B cell (primary cell): ENCODE measurements around the gene PRKCA. TPM values are rescaled to one million over a fixed set of nuclear protein-coding genes. Genes with fewer than 3 reads are reported as not detected.

Source experiments
- ATAC-seq: fragments of 200-7000 bp; cut with Tn5 transposase; one replicate; pipeline ENCODE4 v1.10.0; 2021; ENCODE audit warnings: low read depth, mild to moderate bottlenecking, moderate number of reproducible peaks, moderate library complexity
- CTCF ChIA-PET: fragments of 350-600 bp; sonication (Branson Sonifier 250); formaldehyde crosslinking; loops from one replicate; lab custom pipeline; 2021; ENCODE audit warnings: antibody characterized with exemption, inconsistent platforms; lab: Charles Lee
- POLR2A ChIA-PET: fragments of 350-600 bp; sonication (Branson Sonifier 250); formaldehyde crosslinking; loops from one replicate; lab custom pipeline; 2021; ENCODE audit warnings: antibody characterized with exemption; lab: Charles Lee
- DNase-seq: peaks from one replicate; pipeline ENCODE4 v3.0.0; 2013
- H2AFZ ChIP-seq: 2 replicates; pipeline ENCODE4 v1.6.1; 2012; ENCODE audit warnings: mild to moderate bottlenecking, low read depth, low read length; ENCODE audit not compliant: insufficient read depth, poor library complexity, severe bottlenecking
- H3K27ac ChIP-seq, 2 donors: 1 replicate in 1 of 2; 2 replicates in 1 of 2; pipeline ENCODE4 v1.5.1; 2012 to 2013; ENCODE audit warnings: low read length in 2 of 2, mild to moderate bottlenecking in 2 of 2, moderate library complexity in 1 of 2
- H3K27me3 ChIP-seq, 4 experiments: fragments of 200-600 bp in 1 of 4; sonication (generic) in 1 of 4; replicated peaks in 1 of 4; 1 replicate in 2 of 4; 2 replicates in 2 of 4; pipeline versions ENCODE4 v1.6.1 to v1.7.0; 2013 to 2016; ENCODE audit warnings: low read length in 3 of 4, mild to moderate bottlenecking in 2 of 4, mixed read lengths in 1 of 4, moderate library complexity in 1 of 4; ENCODE audit not compliant: insufficient read depth in 4 of 4, control insufficient read depth in 3 of 4; ENCODE audit errors: control extremely low read depth in 1 of 4
- H3K36me3 ChIP-seq, 2 experiments: replicated peaks in 1 of 2; 1 replicate in 1 of 2; 2 replicates in 1 of 2; pipeline versions ENCODE4 v1.6.1 to v1.7.1; 2013; ENCODE audit warnings: low read length in 1 of 2; ENCODE audit not compliant: insufficient read depth in 2 of 2, control insufficient read depth in 1 of 2; ENCODE audit errors: control extremely low read depth in 1 of 2, extremely low read depth in 1 of 2
- H3K4me1 ChIP-seq, 2 donors: fragments of 200-600 bp in 1 of 2; sonication (generic) in 1 of 2; 1 replicate in 1 of 2; 2 replicates in 1 of 2; pipeline versions ENCODE4 v1.5.1 to v1.6.1; 2013 to 2017; ENCODE audit warnings: low read length in 2 of 2; ENCODE audit not compliant: control insufficient read depth in 2 of 2, insufficient read depth in 2 of 2
- H3K4me2 ChIP-seq: replicated peaks from 2 replicates; pipeline ENCODE3; 2012; ENCODE audit warnings: mild to moderate bottlenecking, low read depth, low read length; ENCODE audit not compliant: poor library complexity, severe bottlenecking
- H3K4me3 ChIP-seq, 5 experiments: fragments of 200-600 bp in 1 of 5; sonication (generic) in 1 of 5; 1 replicate in 3 of 5; 2 replicates in 2 of 5; pipeline versions ENCODE4 v1.5.1 to v1.7.0; 2011 to 2016; ENCODE audit warnings: low read length in 4 of 5, mild to moderate bottlenecking in 4 of 5, low read depth in 2 of 5, control low read depth in 1 of 5, moderate library complexity in 1 of 5; ENCODE audit not compliant: insufficient read depth in 1 of 5; ENCODE audit errors: control extremely low read depth in 1 of 5, extremely low read depth in 1 of 5
- H3K79me2 ChIP-seq: fragments of 200-600 bp; sonication (generic); one replicate; pipeline ENCODE4 v1.6.0; 2016; ENCODE audit warnings: low read length; ENCODE audit not compliant: control insufficient read depth, insufficient read depth
- H3K9ac ChIP-seq: fragments of 200-600 bp; sonication (generic); 2 replicates; pipeline ENCODE4 v1.6.1; 2017; ENCODE audit warnings: mild to moderate bottlenecking, low read length, moderate library complexity
- H3K9me3 ChIP-seq, 3 donors: one replicate each; pipeline versions ENCODE4 v1.6.1 to v1.7.1; 2013; ENCODE audit warnings: low read length in 2 of 3; ENCODE audit not compliant: control insufficient read depth in 2 of 3, insufficient read depth in 1 of 3; ENCODE audit errors: control extremely low read depth in 1 of 3
- H4K20me1 ChIP-seq: 2 replicates; pipeline ENCODE4 v1.6.0; 2012; ENCODE audit warnings: mild to moderate bottlenecking, low read length; ENCODE audit not compliant: insufficient read depth, control insufficient read depth, poor library complexity, severe bottlenecking
- H3K27ac Mint-ChIP-seq: one replicate; pipeline ENCODE4 v1.8.0; 2021; ENCODE audit warnings: mixed read lengths
- H3K27me3 Mint-ChIP-seq: one replicate; pipeline ENCODE4 v1.8.0; 2021; ENCODE audit warnings: mixed read lengths
- H3K4me1 Mint-ChIP-seq: one replicate; pipeline ENCODE4 v1.8.0; 2021; ENCODE audit warnings: mixed read lengths
- H3K4me3 Mint-ChIP-seq: one replicate; pipeline ENCODE4 v1.8.0; 2021; ENCODE audit warnings: mixed read lengths
- H3K9me3 Mint-ChIP-seq: one replicate; pipeline ENCODE4 v1.8.0; 2022; ENCODE audit warnings: mixed read lengths; ENCODE audit not compliant: insufficient read depth
- EZH2 ChIP-seq: IDR thresholded peaks from 2 replicates; pipeline ENCODE4 v1.6.1; 2012; ENCODE audit warnings: borderline replicate concordance, low read depth, mild to moderate bottlenecking, moderate library complexity, low read length; ENCODE audit not compliant: insufficient read depth, poor library complexity, severe bottlenecking
- WGBS: methylation state at CpG from one replicate; pipeline ENCODE4 v1.1.5; 2013; ENCODE audit warnings: missing lambda C conversion rate; ENCODE audit not compliant: insufficient coverage; 5-methylcytosine and 5-hydroxymethylcytosine counted together
- intact Hi-C: fragments of 100-400 bp; cut with micrococcal nuclease; formaldehyde crosslinking; loops from one replicate; pipeline ENCODE4 v1.10.0; 2022
- polyA plus RNA-seq: library from polyadenylated mRNA; depleted of rRNA; stranded (reverse); fragments of >200 nt; gene quantifications from 2 replicates; pipeline ENCODE4 v1.2.3, GENCODE V29; 2012
- total RNA-seq, 2 donors: library from RNA; stranded (reverse); fragments of 120-200 nt in 1 of 2; gene quantifications; 1 replicate in 1 of 2; 2 replicates in 1 of 2; pipeline versions ENCODE4 v1.2.3 to v1.2.4, GENCODE V29; 2013 to 2022
- TF ChIP-seq, protein P1 (sequence below): fragments of 200-600 bp; IDR thresholded peaks from one replicate; pipeline ENCODE4 v1.8.0; 2022; ENCODE audit warnings: antibody characterized with exemption, mild to moderate bottlenecking

PRKCA gene
- total and polyA plus RNA-seq, 2 donors (not counting 1 experiment from before 2014, with no cell fraction given), result 0.33 to 7.7 TPM

- no peak overlapping the region for H3K27ac Mint-ChIP-seq
- no peak overlapping the region for H2AFZ ChIP-seq
- DNase-seq (no peak), ATAC-seq (no peak)
- H3K4me3 Mint-ChIP-seq, result no peak overlapping the region
- intact Hi-C loops, result no loop called here
- no peaks in the 10 kb centered on the region for H4K20me1 ChIP-seq
- no peaks in the 10 kb centered on the region for H3K9me3 Mint-ChIP-seq
- H3K36me3 ChIP-seq, result no peaks in the 10 kb centered on the region
- H3K27me3 Mint-ChIP-seq, result no peaks in the 10 kb centered on the region
- H3K4me1 ChIP-seq, result no peaks in the 10 kb centered on the region
- ChIA-PET POLR2A (no interaction called here), CTCF (no interaction called here)
- no peak overlapping the region for H3K27ac ChIP-seq
- TF ChIP-seq, protein P1, sequence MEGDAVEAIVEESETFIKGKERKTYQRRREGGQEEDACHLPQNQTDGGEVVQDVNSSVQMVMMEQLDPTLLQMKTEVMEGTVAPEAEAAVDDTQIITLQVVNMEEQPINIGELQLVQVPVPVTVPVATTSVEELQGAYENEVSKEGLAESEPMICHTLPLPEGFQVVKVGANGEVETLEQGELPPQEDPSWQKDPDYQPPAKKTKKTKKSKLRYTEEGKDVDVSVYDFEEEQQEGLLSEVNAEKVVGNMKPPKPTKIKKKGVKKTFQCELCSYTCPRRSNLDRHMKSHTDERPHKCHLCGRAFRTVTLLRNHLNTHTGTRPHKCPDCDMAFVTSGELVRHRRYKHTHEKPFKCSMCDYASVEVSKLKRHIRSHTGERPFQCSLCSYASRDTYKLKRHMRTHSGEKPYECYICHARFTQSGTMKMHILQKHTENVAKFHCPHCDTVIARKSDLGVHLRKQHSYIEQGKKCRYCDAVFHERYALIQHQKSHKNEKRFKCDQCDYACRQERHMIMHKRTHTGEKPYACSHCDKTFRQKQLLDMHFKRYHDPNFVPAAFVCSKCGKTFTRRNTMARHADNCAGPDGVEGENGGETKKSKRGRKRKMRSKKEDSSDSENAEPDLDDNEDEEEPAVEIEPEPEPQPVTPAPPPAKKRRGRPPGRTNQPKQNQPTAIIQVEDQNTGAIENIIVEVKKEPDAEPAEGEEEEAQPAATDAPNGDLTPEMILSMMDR, result no peak
- TF ChIP-seq EZH2, result no peak
- WGBS, result 100% methylated on average over 3 of the region's 6 CpGs
- no peaks in the 10 kb centered on the region for H3K9me3 ChIP-seq
- no peaks in the 10 kb centered on the region for H3K4me1 Mint-ChIP-seq
- no peak overlapping the region for H3K9ac ChIP-seq
- H3K4me3 ChIP-seq, result no peak overlapping the region
- H3K79me2 ChIP-seq, result no peaks in the 10 kb centered on the region
- no peaks in the 10 kb centered on the region for H3K27me3 ChIP-seq
- H3K4me2 ChIP-seq, result no peak overlapping the region
These were observed 335.1 kb downstream of the PRKCA start for GRCh38 chr17:66637491-66637890.

GRCh38 chr17:66638707-66639479, 336.5 kb downstream of the PRKCA start:
- intact Hi-C loops, result no loop called here
- no peak overlapping the region for H3K4me3 ChIP-seq
- TF ChIP-seq, protein P1, result no peak
- no peak for TF ChIP-seq EZH2
- no peaks in the 10 kb centered on the region for H4K20me1 ChIP-seq
- H3K4me3 Mint-ChIP-seq, result no peak overlapping the region
- H2AFZ ChIP-seq, result no peak overlapping the region
- 81% methylated on average over 2 of the region's 9 CpGs for WGBS
- POLR2A ChIA-PET, result no interaction called here
- DNase-seq, result no peak
- H3K9me3 Mint-ChIP-seq, result no peaks in the 10 kb centered on the region
- H3K4me1 ChIP-seq, result no peaks in the 10 kb centered on the region
- H3K27me3 Mint-ChIP-seq, result no peaks in the 10 kb centered on the region
- H3K36me3 ChIP-seq, result no peaks in the 10 kb centered on the region
- H3K79me2 ChIP-seq, result no peaks in the 10 kb centered on the region
- no peak for ATAC-seq
- CTCF ChIA-PET, result no interaction called here
- H3K4me1 Mint-ChIP-seq, result no peaks in the 10 kb centered on the region
- no peak overlapping the region for H3K27ac ChIP-seq
- H3K9me3 ChIP-seq, result no peaks in the 10 kb centered on the region
- H3K4me2 ChIP-seq, result no peak overlapping the region
- no peak overlapping the region for H3K27ac Mint-ChIP-seq
- no peaks in the 10 kb centered on the region for H3K27me3 ChIP-seq
- H3K9ac ChIP-seq, result no peak overlapping the region
